HG03060 (cell line): ENCODE data around the gene DIPK1B.

Experiments used
- ATAC-seq: cut with Tn5 transposase; IDR thresholded peaks from one replicate; pipeline ENCODE4 v1.9.1; 2021; ENCODE audit warnings: low read depth, moderate number of reproducible peaks; ENCODE audit not compliant: unreplicated experiment

The DIPK1B gene

DNA sequence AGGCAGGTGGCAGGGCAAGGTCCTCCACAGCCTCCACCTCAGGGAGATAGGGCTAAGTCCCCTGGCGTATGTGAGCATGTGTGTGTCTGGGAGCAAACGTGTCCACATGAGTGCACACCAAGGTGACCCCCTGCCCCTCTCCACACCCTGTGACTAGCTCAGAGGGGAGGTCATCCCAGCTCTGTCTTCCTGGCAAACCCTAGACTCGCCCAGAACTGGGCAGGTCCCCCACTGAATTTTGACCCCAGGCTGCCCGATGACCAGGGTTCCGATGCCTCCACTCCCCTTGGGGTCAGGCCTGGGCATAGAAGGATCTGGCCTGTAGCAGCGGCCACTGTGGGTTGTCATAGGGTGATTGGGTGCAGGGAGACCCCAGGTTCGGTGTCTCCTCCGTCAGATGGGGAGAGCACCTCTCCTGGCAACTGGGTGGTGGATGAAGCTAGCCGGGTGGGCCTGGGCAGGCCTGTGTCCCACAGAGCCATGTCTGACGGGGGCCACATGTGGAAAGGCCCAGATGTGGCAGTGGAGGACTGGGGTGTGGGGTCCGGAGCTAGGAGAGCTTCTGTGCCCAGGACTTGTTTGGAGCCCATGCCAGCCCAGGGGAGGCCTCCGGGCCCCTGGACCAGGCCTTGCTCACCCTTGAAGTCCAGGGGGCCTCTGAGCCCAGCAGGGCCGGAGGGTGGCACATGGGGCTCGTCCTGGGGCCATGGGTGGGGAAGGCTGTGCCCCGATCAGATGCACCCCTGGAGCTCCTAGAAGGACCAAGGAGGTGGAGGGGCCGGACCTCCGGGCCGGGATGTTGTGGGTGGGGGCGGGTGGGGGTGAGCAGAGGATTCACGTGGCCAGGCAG, 6.2 kb downstream of the DIPK1B start:
- ATAC-seq, result no peak

DNA sequence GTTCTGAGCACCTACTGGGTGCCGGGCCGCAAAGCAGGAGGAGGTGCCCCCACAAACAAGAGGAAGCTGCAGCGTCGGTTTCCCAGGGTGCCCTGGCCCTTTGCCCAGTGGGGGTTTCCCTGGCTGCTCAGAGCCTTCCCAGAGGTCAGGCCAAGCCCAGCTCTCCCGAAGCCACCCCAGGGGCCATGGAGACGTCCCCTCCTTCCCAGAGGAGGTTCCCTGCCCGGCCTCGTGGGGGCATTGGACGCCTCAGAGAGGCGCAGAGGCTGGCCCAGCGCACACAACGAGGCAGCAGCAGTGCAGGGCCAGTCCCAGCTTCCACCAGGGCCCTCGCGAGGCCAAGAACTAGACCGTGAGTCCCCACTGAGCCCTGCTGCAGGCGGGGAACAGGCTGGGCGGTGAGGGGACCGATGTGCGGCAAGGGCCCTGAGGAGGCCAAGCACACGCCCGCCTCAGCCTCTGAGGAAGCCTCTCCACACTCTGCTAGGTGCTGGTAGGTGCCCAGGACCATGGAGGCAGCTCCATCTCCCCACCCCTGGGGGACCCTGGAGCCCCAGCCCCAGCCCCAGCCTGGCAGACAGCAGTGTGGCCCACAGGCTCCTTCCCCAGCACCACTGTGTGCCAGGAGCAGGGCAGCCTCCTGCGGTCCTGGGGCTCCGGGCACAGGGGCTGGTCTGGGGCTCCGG, 7.0 kb downstream of the DIPK1B start:
- ATAC-seq, result no peak

DNA sequence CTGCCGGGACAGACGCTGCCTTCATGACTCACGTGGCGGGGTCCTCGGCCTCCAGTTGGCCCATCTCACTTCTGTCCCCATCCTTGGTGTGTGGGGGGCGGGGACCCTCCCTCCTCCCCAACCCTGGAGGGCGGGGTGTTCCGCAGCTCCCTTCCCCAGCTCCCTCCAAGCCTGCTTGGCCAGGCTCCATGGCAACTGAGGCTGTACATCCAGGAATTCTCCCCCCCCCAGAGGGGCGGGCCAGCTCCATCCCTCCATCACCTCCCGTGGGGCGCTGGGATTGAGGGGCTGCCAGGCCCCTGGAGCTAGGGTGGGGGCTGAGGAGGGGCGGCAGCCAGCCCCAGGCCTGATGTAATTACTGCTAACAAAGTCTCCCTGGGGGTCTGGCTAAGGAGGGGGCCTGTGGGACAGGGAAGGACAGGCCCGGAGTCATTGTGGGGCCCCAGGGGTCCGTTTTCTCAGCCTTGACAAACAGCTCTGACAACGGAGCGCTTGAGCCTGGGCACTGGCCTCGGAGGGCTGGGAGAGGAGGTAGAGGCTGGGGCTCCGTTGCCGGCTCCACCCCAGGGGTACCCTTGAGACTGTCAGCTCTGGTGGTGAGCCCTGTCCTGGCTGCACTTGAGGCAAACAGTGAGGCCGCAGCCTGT, 8.0 kb downstream of the DIPK1B start:
- ATAC-seq, result no peak

DNA sequence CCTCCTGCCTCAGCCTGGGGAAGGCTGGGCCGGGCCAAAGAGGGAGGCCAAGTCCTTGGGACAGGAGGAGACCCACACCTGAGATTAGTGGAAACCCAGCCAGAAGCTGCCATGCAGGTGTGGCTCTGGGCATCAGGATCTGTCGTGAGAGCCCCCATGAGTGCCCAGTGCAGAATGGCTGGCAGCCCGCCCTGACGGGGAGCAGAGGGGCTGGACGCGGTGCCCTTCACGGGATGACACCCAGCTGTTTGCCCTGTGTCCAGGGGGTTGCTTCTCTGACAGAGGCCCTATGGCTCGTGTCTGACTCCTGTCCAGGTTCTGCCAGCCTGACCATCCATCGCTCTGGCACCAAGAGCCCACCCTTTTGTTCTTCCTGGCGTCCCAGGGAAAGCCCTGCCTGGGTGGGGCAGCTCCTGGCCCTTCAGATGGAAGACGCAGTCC, 8.5 kb downstream of the DIPK1B start:
- no peak for ATAC-seq

DNA sequence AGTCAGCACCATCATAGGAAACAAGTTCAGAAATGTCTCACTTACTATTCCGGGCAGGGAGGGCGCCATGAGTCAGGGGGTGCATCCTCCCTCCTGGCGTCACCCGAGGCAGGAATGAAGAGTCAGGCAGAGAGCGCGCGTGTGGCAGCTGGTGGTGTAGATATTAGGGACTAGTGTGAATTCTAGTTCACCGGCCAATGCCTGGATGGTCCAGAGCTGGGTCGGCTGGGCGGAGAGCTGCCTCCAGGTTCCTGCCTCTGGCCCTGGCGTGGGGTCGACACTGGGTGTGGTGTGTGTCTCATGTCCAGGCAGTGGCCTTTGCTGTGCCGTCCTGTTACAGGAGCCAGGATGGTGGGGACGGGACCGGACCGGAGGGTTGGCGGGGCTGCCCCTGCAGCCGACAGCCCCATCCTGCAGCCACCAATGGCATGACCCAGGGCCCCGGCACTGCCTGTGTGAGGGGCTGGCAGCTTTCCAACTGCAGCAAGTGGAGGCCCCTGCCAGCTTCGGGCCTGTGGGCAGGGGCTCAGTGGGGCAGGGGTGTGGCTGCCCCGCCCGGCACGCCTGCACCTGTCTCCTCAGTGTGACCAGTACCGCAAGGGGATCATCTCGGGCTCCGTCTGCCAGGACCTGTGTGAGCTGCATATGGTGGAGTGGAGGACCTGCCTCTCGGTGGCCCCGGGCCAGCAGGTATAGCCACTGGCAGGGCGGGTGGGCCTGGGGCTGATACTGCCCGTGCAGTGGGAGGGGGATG, 9.1 kb downstream of the DIPK1B start:
- ATAC-seq, result no peak

DNA sequence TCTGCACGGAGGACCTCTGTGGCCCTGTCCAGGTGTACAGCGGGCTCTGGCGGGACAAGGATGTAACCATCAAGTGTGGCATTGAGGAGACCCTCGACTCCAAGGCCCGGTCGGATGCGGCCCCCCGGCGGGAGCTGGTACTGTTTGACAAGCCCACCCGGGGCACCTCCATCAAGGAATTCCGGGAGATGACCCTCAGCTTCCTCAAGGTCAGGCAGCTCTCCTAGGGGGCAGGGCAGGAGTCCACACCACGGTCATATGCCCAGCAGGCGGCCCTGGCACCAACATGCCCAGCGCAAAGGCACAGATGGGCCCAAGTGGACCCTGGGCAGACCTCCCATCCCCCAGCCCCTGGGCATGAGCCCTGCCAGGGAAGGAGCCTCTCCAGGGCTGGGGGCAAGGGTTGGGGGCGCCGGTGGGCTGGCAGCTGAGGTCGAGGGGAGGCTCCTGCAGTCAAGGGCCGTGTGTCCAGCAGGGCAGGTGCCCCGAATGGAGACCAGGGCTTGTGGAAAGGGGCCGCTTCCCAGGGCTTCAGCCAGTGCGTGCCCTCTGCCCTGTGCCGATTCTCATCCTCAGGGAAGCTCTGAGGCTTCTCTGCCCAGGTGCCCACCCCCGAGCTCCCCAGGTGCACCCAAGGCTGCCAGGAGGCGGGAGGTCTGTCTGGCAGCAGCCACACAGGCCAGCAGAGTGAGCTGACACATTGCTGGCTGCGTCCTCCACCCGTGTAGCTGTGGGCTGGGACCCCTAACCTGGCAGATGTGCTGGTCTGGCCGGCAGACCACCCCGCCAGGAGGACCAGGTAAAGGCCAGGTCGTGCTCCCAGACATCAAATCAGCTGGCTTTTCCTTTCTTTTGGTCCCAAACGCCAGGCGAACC, 10.0 kb downstream of the DIPK1B start:
- no peak for ATAC-seq

DNA sequence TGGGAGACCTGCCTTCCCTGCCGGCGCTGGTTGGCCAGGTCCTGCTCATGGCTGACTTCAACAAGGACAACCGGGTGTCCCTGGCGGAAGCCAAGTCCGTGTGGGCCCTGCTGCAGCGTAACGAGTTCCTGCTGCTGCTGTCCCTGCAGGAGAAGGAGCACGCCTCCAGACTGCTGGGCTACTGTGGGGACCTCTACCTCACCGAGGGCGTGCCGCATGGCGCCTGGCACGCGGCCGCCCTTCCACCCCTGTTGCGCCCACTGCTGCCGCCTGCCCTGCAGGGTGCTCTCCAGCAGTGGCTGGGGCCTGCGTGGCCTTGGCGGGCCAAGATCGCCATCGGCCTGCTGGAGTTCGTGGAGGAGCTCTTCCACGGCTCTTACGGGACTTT, 10.6 kb downstream of the DIPK1B start:
- ATAC-seq, result no peak

DNA sequence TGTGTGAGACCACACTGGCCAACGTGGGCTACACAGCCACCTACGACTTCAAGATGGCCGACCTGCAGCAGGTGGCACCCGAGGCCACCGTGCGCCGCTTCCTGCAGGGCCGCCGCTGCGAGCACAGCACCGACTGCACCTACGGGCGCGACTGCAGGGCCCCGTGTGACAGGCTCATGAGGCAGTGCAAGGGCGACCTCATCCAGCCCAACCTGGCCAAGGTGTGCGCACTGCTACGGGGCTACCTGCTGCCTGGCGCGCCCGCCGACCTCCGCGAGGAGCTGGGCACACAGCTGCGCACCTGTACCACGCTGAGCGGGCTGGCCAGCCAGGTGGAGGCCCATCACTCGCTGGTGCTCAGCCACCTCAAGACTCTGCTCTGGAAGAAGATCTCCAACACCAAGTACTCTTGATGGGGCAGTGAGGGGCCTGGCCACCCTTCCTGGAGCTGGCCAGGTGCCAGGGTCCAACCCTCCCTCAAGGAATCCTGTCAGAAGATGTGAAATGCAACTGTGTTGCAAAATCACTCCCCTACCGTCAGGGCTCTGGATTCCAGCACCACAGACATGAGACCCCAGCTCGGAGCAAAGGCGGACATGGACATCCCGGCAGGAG, 11.1 kb downstream of the DIPK1B start:
- ATAC-seq, result no peak

DNA sequence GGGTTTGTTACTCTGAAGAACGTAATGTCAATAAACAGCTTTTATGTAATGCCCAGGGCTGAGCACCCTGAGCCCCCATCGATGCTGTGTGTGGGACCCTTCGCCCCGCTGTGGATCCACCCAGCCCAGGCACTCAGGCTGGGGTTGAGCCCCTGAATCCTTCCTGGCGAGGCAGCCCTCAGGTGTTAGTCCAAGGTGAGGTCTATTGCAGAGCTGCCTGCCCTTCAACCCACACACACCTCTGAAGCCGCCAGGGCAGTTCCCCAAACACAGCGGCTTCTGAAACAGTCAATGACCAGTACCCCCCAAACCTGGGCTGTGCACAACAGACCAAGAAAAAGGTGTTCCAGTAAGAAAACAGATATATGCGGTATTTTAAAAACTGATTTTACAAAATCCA, 11.6 kb downstream of the DIPK1B start:
- ATAC-seq, result no peak

DNA sequence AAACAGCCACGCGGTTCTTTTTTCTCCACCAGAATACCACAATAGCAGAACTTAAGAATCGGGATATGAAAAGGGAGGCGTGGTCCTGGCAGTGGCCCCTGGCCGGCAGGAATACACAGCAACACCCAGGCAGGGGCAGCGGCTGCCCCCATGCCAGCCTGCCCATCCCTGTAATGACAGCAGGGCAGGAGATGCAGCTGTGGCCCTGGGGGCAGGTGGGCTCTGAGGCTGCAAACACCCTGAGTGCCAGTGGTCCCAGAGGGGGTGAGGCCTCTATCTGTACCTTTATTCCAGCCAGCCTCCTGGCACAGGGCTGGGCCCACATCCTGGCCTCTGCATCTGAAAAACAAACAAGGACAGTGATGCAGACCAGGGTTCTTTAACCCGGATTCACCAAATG, 12.4 kb downstream of the DIPK1B start:
- no peak for ATAC-seq

DNA sequence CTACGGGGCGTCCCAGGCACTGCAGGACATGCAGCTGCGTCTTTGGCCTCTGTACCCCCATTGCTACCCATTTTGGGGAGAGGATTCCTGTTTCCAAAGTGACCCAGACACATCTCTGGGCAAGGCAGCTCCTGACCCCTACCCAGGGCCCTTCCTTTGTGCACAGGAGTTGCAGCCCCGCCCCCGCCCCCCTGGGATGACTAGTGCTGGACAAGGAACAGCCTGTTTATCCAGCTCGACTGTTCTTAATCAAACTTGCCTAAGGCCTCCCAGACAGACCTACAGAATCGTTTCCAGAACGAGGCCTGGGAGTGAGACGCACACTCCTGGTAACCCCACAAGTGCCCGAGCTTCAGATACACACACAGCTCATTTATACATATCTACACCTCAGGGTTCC, 13.2 kb downstream of the DIPK1B start:
- no peak for ATAC-seq

DNA sequence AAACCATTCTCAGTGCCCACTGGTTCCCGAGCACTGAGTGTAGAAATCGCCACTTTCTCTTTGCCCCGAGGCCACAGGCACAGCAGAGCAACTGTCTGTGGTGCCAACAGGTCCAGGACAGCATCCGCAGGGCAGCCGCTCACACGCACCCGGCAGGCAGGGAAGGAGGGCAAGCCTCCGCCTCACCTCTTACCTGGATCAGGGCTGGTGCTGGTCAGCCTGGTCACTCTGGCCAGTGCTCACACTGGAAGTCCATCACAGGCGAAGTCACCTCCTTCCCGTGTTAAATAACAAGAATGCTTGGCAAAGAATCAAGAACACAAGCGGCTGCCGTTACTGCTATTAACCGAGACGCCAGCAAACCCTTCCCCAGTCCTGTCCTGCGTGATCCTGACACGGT, 13.7 kb downstream of the DIPK1B start:
- no peak for ATAC-seq

DNA sequence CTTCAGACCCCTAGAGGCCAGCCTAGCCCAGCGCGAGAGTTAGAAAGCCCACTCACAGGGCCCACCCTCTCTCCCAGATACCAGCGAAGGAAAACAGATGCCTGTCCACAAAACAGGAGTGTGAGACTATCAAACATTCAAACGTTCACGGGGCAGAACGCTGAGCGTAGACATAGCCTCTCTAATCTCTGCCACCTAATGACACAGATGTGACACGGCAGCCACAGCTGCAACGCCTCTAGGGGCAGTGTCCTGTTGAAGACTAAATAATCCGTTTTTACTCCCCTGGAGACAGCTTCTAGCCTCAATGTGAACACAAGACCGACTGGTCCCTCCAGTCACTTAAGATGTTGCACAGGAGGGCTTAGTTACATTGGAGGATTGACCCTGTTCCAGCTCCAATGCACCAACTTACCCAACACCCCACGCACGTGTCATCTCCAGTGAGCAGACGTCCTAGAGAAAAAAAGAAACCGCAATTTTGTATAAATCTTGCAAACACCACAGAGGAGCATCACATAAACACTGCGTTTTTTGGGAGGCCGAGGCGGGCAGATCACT, 14.3 kb downstream of the DIPK1B start:
- no peak for ATAC-seq

DNA sequence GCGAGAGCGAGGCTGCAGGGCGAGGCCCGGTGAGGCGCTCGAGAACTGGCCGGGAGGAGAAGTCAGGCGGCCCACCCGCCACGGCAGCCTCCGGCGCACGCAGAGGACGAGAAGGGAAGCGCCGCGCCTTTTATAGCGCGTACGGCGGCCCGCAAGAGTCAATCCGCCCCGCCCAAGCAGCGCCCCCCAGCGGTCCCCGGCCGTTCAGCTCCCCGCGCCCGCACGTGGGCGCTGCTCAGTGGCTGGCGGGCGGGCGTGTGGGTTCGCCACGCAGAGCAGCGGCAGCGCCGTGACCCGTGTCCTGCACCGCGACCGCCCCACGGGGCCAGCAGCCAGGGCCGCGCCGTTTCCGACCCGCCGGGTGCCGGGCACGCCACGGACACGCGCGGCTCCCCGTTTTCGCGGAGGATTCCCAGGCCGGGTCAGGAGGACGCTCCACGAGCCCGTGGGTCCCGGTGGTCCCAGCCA, 15.7 kb downstream of the DIPK1B start:
- no peak for ATAC-seq

DNA sequence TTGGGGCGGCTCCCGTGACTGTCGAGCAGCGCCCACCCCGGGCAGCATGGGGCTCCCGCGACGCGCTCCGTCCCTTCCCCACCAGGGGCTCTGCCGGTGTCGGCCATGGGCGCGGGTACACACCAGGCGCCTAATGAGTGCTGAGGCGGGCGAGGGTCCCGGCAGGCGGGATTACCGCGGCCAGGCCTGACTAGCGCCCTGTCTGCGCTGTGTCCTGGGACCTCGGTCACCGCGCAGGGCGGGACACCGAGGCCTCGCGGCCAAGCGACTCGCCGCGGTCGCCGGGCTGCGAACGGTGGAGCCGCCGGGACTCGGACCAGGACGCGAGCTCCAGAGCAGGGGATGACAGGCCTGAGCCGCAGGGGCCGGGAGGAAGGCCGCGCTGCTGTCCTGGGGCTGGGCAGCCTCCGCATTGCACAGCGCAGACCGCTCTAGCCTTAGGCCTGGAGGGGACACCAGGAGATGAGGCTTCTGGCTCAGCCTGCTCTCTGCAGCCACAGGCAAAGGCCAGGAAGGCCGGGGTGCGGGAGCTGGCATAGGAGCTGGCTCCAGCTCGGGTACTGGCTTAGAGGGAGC, 16.3 kb downstream of the DIPK1B start:
- ATAC-seq, result no peak

DNA sequence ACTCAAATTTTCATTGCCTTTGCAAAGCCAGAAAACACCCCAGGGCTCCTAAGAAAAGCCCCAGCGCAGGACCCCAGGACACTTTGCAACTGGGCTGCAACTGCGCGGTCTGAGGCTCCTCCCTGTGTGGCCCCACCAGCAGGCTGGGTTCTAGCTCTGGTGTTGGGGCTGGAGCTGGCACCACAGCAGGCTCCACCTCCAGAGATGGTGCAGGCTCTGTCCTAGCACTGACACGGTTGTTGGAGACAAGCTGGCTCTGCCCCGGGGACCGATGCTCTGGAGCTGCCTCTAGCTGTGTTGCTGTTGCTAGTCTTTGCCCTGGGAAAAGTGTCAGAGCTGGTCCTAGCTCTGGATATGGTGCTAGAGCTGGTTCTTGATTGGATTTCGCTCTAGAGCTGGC, 16.8 kb downstream of the DIPK1B start:
- ATAC-seq, result no peak

DNA sequence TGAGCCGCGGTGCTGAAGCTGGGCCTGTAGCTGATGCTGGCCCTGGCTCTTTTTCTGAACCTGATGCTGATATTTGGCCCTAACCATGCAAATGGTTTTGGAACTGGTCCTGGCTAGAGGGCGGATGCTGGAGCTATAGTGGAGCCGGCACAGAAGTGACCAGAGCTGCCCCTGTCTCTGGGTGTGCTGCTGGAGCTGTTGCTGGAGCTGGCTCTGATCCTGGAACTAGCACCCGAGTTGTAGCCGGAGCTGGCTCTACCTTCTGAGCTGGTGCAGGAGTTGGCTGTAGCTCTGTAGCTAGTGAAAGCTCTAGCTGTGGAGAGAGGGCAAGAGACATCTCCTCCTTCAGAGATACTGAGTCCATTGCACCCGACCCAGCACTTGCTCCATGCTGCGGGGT, 17.6 kb downstream of the DIPK1B start:
- ATAC-seq, result no peak

DNA sequence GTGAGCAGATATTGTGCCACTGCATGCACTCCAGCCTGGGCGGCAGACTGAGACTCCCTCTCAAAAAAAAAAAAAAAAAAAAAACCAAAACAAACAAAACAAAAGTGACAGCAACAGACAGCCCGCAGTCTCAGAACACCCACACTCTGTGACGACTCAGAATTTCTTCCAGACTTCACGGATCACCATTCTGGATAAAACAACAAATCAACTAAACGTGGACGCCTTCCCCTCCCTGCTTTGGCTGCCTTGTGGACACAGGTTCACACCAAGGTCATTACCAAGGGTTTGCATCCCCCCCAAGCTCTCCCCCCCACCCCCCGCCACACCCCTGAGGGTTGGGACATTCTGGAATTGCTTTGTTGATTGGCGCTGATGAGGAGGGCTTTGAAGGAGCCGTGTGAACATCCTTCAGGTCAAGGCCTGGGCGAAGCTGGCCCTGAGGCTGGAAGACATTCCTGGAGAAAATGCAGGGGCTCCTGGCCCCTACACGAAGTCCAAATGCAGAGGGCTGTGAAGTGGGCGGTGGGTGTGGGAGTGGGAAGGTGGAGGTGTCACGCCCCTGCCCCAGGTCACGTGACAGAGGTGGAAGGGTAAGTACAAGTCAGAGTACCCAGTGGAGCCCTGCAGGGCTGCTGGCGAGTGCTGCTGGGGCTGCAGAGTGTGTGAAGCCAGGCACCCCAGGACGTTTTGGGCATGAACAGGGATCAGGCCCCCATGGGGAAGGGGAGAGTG, 20.2 kb downstream of the DIPK1B start:
- ATAC-seq, result no peak
